ENCODE data around the gene OTOA.

DNA sequence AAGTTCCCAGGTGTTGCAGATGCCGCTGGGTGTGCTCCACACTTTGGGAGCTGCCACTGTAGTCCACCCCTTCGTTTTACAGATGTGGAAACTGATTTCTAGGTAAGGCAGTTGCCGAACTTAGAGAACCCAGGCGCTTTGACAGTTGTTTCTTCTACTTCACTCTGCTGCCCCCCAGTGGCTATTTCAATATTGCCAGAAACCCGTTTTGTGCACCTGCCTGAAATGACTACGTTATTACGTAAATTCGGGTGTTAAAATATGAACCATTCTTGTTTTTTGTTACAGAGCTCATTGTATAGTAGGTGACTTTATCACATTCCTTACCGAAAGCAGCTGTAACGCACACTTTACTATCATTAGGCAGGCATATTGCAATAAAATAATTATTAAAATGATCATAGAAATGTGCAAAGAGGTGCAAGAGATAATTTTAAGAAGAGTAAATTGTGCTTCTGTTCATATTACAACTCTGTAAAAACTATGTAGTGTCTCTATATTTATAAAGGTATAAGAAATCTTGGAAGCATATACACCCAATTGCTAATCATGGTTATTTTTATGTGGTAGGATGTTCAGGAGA, 44.9 kb downstream of the OTOA start:
- TF ChIP-seq, protein P1, sequence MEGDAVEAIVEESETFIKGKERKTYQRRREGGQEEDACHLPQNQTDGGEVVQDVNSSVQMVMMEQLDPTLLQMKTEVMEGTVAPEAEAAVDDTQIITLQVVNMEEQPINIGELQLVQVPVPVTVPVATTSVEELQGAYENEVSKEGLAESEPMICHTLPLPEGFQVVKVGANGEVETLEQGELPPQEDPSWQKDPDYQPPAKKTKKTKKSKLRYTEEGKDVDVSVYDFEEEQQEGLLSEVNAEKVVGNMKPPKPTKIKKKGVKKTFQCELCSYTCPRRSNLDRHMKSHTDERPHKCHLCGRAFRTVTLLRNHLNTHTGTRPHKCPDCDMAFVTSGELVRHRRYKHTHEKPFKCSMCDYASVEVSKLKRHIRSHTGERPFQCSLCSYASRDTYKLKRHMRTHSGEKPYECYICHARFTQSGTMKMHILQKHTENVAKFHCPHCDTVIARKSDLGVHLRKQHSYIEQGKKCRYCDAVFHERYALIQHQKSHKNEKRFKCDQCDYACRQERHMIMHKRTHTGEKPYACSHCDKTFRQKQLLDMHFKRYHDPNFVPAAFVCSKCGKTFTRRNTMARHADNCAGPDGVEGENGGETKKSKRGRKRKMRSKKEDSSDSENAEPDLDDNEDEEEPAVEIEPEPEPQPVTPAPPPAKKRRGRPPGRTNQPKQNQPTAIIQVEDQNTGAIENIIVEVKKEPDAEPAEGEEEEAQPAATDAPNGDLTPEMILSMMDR (IDR thresholded peaks at IDR 0.05), result peak; percentile 91
- TF ChIP-seq EZH2phosphoT487 (IDR thresholded peaks at IDR 0.05) (no peak), EZH2 (IDR thresholded peaks at IDR 0.05) (no peak)
